ENCODE data around the gene USP21.

Gene USP21

DNA sequence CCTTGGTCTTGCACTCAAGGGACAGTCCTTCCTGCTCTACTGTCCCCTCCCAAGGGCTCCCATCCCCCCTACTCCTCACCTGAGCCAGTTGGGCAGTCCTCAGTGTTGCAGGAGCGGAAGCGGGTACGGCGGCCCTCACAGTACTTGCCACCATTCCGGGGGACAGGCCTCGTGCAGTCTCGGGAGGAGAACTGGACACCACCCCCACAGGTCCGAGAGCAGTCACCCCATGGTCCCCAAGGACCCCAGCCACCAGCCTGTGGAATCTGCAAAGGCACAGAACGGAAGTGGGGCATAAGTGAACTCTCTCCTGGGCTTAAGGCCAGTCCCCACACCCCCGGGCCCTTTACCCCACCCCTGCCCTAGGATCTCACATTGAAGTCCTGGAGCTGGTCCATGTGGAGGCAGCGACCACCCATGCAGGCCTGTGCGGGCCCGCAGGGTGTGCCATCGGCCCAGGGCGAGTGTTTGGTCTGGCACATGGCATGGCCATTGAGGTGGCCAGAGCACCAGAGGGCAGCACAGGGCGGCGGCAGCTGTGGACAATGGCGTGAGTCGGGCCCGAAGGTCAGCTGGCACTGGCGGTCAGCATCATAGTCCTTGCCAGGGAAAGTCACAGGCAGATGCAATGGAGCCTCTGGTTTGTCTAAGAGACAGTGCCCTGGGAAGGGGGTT, 34.4 kb downstream of the USP21 start:
- DNase-seq (ENCODE audit: insufficient read length, low spot score) (no peak), FAIRE-seq (no peak)

DNA sequence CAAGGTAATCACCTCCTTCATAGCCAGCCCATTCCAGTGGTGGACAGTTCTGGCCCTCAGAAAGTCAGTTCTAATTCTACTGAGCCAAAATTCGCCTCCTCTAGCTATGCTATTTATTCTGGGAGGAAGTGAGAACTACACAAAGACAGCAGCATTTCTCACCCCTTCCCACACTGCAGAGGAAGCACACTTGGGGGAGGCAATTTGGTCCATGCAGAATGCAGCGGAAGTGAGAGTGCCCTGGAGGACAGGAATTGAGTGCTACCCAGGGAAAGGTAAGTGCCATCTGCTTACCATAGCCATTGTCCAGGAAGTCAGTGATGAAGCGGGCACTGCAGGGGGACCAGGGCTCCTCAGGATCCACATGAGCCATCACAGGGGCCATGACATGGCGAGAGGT, 35.9 kb downstream of the USP21 start:
- no peak for FAIRE-seq
- no peak for TF ChIP-seq CTCF (IDR thresholded peaks at IDR 0.05; ENCODE audit: insufficient read depth, missing control alignments)
- no peak for DNase-seq (ENCODE audit: insufficient read length, low spot score)

More for the DNA sequence above, 34.4 kb downstream of the USP21 start:
- TF ChIP-seq CTCF (IDR thresholded peaks at IDR 0.05; ENCODE audit: insufficient read depth, missing control alignments) = no peak

GRCh38 chr1:161196111-161196510, 36.8 kb downstream of the USP21 start:
- no peak for DNase-seq (ENCODE audit: insufficient read length, low spot score)

GRCh38 chr1:161196521-161197451, 37.5 kb downstream of the USP21 start:
- no peak for TF ChIP-seq CTCF (IDR thresholded peaks at IDR 0.05; ENCODE audit: insufficient read depth, missing control alignments)
- DNase-seq (ENCODE audit: insufficient read length, low spot score) (peak; percentile 85), FAIRE-seq (peak; percentile 56)

More at GRCh38 chr1:161196111-161196510, 36.8 kb downstream of the USP21 start:
- no peak for TF ChIP-seq CTCF (IDR thresholded peaks at IDR 0.05; ENCODE audit: insufficient read depth, missing control alignments)
- FAIRE-seq = no peak

GRCh38 chr1:161197560-161198193, 38.4 kb downstream of the USP21 start:
- FAIRE-seq (no peak), DNase-seq (ENCODE audit: insufficient read length, low spot score) (no peak)
- TF ChIP-seq CTCF (IDR thresholded peaks at IDR 0.05; ENCODE audit: insufficient read depth, missing control alignments) = no peak

- no peak for TF ChIP-seq CTCF (IDR thresholded peaks at IDR 0.05; ENCODE audit: insufficient read depth, missing control alignments)
- DNase-seq (ENCODE audit: insufficient read length, low spot score) (no peak), FAIRE-seq (no peak)
Observed at GRCh38 chr1:161198194-161198896, 39.0 kb downstream of the USP21 start.
